Measurements from ENCODE around the gene SEC23IP. TPM values are rescaled to one million over a fixed set of nuclear protein-coding genes. Genes with fewer than 3 reads are reported as not detected.
A peak's percentile ranks its signal among the peaks of the same experiment; 100 is the strongest.

The SEC23IP gene
- total RNA-seq, 2 experiments from 2014 or later: 60.3 to 61.4 TPM

- Mint-ChIP-seq H3K4me3 (no peak overlapping the region), H3K9me3 (no peaks in the 10 kb centered on the region), H3K36me3 (ENCODE audit: low read depth) (peaks cover 44% of the 10 kb centered on the region), H3K27ac (no peak overlapping the region), H3K4me1 (ENCODE audit: low read depth) (no peaks in the 10 kb centered on the region), H3K27me3 (no peaks in the 10 kb centered on the region)
- no peak for TF ChIP-seq CTCF (IDR thresholded peaks at IDR 0.05)
- no peak for DNase-seq
- ChIA-PET CTCF (no interaction called here), POLR2A (no interaction called here)
- intact Hi-C loops (cut with micrococcal nuclease): no loop called here
- no peak for ATAC-seq
Measured at GRCh38 chr10:119932631-119933030, 40.1 kb downstream of the SEC23IP start.

GRCh38 chr10:119933179-119933578 is 40.6 kb downstream of the SEC23IP start:
- no peak overlapping the region for H3K27ac Mint-ChIP-seq
- TF ChIP-seq CTCF (IDR thresholded peaks at IDR 0.05): peak; percentile 17
- peaks cover 42% of the 10 kb centered on the region for H3K36me3 Mint-ChIP-seq (ENCODE audit: low read depth)
- ChIA-PET POLR2A (no interaction called here), CTCF (no interaction called here)
- H3K9me3 Mint-ChIP-seq: no peaks in the 10 kb centered on the region
- H3K27me3 Mint-ChIP-seq: no peaks in the 10 kb centered on the region
- intact Hi-C loops (cut with micrococcal nuclease): no loop called here
- ATAC-seq (no peak), DNase-seq (no peak)
- no peaks in the 10 kb centered on the region for H3K4me1 Mint-ChIP-seq (ENCODE audit: low read depth)
- no peak overlapping the region for H3K4me3 Mint-ChIP-seq

- H3K4me1 Mint-ChIP-seq (ENCODE audit: low read depth): no peaks in the 10 kb centered on the region
- no peaks in the 10 kb centered on the region for H3K27me3 Mint-ChIP-seq
- intact Hi-C loops (cut with micrococcal nuclease): no loop called here
- ChIA-PET CTCF (no interaction called here), POLR2A (no interaction called here)
- peaks cover 33% of the 10 kb centered on the region for H3K36me3 Mint-ChIP-seq (ENCODE audit: low read depth)
- H3K27ac Mint-ChIP-seq: no peak overlapping the region
- no peak overlapping the region for H3K4me3 Mint-ChIP-seq
- ATAC-seq (no peak), DNase-seq (no peak)
- H3K9me3 Mint-ChIP-seq: no peaks in the 10 kb centered on the region
- TF ChIP-seq CTCF (IDR thresholded peaks at IDR 0.05): no peak
Measured at GRCh38 chr10:119940487-119940886, 48.0 kb downstream of the SEC23IP start.

- no peak for DNase-seq
- no peaks in the 10 kb centered on the region for H3K27me3 Mint-ChIP-seq
- H3K4me1 Mint-ChIP-seq (ENCODE audit: low read depth): no peaks in the 10 kb centered on the region
- H3K36me3 Mint-ChIP-seq (ENCODE audit: low read depth): peaks cover 30% of the 10 kb centered on the region
- ATAC-seq: no peak
- H3K4me3 Mint-ChIP-seq: no peak overlapping the region
- ChIA-PET CTCF (interaction anchor here (1.3 kb wide), 1 partner anchor 192 kb away, joined by 3 read pairs; no protein-coding TSS in a partner anchor), POLR2A (interaction anchor here (0.6 kb wide), 1 partner anchor 20 kb away, joined by 3 read pairs; no protein-coding TSS in a partner anchor)
- no peaks in the 10 kb centered on the region for H3K9me3 Mint-ChIP-seq
- TF ChIP-seq CTCF (IDR thresholded peaks at IDR 0.05): no peak
- no peak overlapping the region for H3K27ac Mint-ChIP-seq
- intact Hi-C loops (cut with micrococcal nuclease): no loop called here
Measured at GRCh38 chr10:119942973-119943372, 50.4 kb downstream of the SEC23IP start.

- ChIA-PET POLR2A (no interaction called here), CTCF (no interaction called here)
- TF ChIP-seq CTCF (IDR thresholded peaks at IDR 0.05): no peak
- Mint-ChIP-seq H3K36me3 (ENCODE audit: low read depth) (peaks cover 22% of the 10 kb centered on the region), H3K4me1 (ENCODE audit: low read depth) (no peaks in the 10 kb centered on the region), H3K9me3 (no peaks in the 10 kb centered on the region), H3K27me3 (no peaks in the 10 kb centered on the region), H3K4me3 (no peak overlapping the region), H3K27ac (no peak overlapping the region)
- ATAC-seq (no peak), DNase-seq (no peak)
- intact Hi-C loops (cut with micrococcal nuclease): no loop called here
Measured at GRCh38 chr10:119945805-119946204, 53.3 kb downstream of the SEC23IP start.

Data from activated CD8-positive, alpha-beta T cell treated with anti-CD3 and anti-CD28 coated beads for 36 hours (primary cell).